GM18498 (cell line): ENCODE measurements around the gene ZGPAT.
A peak's percentile ranks its signal among the peaks of the same experiment; 100 is the strongest.
"Not testable (repeated sequence)": the region's sequence is repeated elsewhere in the genome, so short reads cannot be mapped to it uniquely, and the experiment has no call there.

Experiments used
- ATAC-seq: cut with Tn5 transposase; IDR thresholded peaks from one replicate; pipeline ENCODE4 v1.9.1; 2021; ENCODE audit warnings: mild to moderate bottlenecking, moderate library complexity; ENCODE audit not compliant: unreplicated experiment

The ZGPAT gene

DNA sequence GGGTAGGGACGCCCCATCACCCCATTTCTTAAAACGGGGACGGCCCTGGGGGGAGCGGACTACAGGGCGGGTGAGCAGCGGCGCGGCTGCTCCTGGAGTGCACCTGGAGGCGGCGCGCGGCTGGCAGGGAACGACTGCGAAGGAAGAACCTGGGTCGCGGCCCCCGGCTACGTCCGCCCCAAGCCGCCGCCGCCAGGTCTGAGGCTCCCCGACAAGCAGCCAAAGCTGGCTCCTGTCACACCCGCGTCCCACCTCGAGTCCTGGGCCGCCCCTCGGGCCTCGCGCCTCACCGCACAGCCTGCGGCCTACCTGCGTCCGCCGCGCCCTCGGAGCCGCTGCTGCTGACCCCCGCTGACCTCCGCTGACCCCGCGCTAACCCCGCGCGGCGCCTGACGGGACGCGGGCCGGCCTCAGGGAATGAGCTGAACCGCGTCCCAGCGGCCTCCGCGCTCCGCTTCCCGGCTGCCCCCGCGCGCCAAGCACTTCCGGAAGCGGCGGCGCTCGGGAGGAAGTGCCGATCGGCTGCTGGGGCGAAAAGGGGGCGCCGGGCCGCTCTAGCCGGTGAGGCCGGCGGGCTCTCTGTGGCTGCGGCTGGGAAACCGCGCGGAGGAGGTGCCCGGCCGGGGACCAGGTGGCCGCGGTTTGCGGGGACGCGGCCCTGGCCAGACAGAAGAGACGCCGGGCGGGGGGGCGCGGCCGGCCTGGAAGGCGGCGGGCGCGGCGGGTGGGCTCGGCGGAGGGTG, at the start of gene ZGPAT, which contains the start of gene ARFRP1:
ZGPAT (plus strand) TSS at position 482 of the 743 bp plus-strand sequence. CDS start 542 bp downstream, outside the sequence.
ARFRP1 (minus strand) TSS at position 419 of the 743 bp plus-strand sequence. CDS start 885 bp downstream, outside the sequence.
- ATAC-seq, result peak; percentile 74

DNA sequence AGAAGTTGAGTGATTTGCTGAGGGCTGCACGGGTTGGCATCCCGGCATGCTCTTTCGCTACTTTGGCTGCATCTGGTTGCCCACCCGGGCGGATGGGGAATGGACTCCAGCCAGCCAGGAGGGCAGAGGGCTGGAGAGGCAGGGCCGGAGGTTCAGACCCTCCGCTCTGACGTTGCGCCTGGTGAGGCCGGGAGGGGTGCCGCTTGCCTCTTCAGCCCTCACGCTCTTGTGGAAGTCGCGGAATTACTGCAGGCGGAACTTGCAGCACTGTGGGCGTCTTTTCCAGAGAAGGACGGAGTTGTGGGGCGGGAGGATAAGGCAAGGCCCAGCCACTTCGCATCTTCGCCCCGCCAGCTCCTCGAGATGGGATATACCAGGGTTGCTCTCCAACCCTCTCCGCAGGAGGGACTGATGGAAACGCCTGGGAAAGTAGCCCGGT, 49.1 kb upstream of the ZGPAT start:
- ATAC-seq, result peak; percentile 13

DNA sequence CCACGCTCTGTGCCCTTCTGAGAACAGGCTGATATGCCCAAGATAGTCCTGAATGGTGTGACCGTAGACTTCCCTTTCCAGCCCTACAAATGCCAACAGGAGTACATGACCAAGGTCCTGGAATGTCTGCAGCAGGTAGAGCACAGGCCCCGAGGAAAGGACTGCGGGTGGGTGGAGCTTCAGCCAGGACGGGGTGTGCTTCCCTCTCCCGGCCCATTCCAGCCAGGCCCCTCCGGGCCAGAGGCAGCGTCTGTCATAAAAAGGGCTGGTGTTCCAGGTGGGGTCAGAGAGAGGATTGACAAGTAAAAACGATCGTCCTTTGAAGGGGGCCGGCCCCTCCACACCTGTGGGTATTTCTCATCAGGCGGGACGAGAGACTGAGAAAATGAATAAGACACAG, 48.5 kb upstream of the ZGPAT start:
- ATAC-seq, result no peak

DNA sequence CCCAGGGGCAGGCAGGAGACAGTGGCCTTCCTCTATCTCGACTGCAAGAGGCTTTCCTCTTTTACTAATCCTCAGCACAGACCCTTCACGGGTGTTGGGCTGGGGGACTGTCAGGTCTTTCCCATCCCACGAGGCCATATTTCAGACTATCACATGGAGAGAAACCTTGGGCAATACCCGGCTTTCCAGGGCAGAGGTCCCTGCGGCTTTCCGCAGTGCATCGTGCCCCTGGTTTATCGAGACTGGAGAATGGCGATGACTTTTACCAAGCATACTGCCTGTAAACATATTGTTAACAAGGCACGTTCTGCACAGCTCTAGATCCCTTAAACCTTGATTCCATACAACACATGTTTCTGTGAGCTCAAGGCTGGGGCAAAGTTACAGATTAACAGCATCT, 47.7 kb upstream of the ZGPAT start:
- not testable (repeated sequence) for ATAC-seq

GRCh38 chr20:63660622-63661021, 47.2 kb upstream of the ZGPAT start:
- ATAC-seq, result no peak

DNA sequence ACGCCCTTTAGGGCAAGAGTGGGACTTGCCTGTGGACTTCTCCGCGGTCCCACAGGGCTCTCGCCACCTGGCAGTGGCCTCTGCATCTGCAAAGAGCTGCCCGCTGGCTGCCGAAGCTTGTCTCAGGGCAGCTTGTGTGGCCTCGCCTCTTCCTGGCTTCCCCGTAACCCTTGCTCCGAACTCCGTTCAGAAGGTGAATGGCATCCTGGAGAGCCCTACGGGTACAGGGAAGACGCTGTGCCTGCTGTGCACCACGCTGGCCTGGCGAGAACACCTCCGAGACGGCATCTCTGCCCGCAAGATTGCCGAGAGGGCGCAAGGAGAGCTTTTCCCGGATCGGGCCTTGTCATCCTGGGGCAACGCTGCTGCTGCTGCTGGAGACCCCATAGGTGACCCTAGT, 46.7 kb upstream of the ZGPAT start:
- no peak for ATAC-seq

DNA sequence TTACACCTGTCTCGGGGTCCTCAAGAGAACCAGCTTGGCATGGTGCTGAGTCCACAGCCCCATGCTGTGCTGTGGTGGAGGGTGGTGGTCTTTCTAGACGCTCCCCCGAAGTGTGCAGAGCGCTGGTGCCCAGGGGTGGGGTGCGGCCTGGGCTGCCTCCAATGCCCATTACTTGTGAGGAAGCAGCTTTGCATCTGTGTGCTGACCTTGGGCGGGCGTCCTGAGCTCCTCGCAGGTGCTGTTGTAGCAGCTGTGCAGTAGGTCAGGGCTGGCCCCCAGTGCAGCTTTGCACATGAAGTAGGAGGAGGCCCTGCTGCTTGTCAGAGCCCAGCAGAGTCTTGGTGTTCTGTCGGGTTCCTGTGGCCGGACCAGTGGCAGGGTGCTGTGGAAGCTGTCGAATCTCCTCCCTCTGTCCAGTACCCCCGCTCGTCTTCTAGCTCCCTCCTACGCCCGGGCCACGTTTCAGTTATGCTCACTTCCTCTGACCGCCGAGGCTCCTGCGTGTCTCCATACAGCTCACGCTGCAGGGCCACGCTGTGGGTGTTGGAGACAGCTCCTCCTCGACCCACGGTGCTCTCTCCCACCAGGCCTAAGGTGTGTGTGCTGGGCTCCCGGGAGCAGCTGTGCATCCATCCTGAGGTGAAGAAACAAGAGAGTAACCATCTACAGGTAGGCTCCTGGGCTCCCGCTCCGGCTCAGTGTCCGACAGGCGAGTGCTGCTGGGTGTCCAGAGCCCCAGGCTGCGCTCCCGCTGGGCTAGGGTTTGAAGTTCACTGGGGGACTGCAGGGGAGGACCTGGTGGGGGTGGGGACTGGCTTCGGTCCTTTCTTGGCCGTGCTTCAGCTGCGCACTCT, 45.7 kb upstream of the ZGPAT start:
- no peak for ATAC-seq

- no peak for ATAC-seq
Measured at GRCh38 chr20:63662813-63663189, 45.0 kb upstream of the ZGPAT start.

DNA sequence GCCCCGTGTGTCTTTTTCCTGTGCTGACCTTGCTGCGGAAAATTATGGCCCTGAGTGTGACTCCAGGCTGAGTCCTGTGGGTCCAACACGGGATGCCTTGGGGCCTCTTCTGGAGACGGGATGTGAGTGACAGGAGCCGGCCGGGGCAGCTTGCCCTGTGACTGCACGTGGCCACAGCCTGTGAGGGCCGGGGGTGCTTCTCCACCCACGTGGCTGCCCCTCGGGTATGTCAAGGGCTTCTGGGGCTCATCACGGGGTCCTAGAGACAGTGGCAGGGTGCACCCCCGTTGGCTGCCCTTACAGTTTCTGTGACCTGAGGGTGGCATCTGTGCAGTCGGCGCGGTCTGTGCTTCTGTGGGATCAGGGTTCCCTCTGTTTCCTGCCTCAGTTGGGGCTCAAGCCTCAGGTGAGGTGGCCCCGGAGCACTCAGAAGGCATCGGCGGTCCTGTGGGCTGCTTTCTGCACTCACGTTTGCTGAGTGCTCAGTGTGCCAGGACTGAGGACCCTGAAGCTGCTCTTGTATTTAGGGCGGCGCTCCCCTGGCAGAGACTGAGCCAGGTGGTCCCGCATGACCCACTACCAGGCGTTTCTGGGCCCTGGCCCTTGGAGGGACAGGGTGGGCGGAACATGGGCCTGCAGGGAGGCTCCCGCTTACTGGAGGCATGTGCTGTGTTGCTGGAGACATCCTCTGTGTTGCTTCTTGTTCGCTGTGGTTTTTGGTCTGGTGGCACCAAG, 44.3 kb upstream of the ZGPAT start:
- no peak for ATAC-seq

DNA sequence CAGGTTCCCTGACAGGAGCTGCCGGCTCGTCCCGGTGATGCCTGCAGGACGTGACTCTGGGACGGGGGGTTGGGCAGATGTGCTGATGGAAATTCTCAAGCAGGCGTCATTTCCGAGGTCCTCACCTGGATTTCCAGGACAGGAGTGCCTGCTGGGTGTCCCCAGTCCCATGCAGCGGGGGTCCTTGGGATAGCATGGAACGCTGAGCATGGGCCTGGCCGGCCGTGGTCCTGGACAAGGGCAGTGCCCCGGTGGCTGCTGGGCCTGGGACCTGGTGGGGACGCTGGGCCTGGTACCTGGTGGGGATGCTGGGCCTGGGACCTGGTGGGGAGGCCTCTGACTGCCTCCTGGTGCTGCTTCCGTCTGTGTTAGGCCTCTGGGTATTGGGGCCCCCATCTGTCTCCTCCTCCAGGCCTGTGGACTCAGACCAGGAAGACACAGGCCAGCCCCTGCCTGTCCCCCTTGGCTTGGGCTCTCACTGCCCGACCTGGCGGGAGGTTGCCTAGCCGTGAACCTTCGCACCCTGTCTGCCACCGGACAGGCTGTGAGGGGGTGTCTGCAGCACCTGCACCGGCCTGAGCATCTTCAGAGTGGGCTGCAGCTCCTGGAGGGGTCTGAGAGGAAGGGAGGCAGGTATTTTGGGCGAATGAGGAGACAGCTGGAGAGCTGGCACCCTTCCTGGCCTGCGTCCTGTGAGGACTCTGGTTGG, 43.5 kb upstream of the ZGPAT start:
- no peak for ATAC-seq

DNA sequence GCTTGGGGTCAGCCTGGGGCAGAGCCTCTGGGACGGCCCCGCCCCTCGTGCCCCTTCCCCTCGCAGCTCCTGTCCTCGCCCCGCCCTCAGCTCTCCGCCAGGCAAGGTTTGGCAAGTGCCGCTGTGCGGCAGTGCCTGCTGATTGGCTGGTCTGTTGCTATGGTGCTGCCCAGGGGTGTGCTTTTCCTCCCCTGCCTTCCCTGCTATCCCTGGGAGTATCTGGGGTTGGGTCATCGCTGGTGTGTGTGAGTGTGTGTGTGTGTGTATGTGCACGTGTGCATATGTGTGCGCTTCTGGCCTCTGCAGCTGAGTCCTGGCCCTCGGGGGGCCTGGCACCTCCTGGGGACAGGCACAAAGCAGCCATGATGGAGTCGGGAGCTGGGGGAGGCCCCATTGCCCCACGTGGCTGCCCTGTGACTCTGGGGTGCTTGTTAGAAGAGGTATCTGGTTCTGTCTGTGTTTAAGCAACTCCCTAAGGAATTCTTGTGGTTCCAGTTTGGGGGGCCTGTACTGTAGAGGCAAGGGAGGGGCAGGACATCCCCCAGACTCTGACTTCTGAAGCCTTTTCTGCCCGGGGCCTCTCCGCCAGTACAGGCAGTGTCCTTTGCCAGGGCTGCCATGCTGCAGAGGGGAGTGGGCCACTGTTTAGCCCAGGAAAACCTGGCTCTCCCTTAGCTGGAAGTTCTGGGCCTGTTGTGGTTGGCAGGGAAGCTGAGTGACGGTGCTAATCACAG, 42.8 kb upstream of the ZGPAT start:
- no peak for ATAC-seq

DNA sequence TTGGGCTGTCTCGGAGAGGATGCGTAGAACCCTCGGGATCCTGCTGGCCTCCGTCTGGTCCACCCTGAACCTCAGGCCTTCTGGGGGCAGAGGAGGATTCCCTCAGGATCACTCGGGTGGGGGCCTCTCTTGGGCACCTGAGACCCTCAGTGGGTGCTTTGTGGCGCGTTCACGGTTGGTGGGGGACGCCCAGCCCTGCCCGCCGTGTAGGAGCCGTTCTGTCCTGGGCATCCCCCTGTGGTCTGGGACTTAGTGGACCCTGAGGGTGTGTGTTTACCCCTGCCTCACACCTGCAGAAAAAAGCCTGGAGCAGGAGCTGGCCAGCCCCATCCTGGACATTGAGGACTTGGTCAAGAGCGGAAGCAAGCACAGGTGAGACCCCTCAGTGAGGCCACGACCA, 42.1 kb upstream of the ZGPAT start:
- no peak for ATAC-seq

- no peak for ATAC-seq
Measured at GRCh38 chr20:63667858-63668257, 40.0 kb upstream of the ZGPAT start.

- no peak for ATAC-seq
Measured at GRCh38 chr20:63668351-63668750, 39.5 kb upstream of the ZGPAT start.

- not testable (repeated sequence) for ATAC-seq
Measured at GRCh38 chr20:63671695-63672094, 36.1 kb upstream of the ZGPAT start.

- no peak for ATAC-seq
Measured at GRCh38 chr20:63672666-63673065, 35.2 kb upstream of the ZGPAT start.

DNA sequence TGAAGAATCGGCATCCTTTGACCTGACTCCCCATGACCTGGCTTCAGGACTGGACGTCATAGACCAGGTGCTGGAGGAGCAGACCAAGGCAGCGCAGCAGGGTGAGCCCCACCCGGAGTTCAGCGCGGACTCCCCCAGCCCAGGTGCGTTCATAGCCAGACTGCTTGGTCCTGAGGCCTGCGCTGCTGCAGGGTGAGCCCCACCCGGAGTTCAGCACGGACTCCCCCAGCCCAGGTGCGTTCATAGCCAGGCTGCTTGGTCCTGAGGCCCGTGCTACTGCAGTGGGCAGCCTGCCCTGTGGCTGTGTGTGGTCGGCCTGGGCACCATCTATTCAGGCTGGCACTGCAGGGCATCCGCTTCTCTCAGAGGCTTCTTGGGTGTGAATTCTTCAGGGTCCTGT, 33.9 kb upstream of the ZGPAT start:
- no peak for ATAC-seq

DNA sequence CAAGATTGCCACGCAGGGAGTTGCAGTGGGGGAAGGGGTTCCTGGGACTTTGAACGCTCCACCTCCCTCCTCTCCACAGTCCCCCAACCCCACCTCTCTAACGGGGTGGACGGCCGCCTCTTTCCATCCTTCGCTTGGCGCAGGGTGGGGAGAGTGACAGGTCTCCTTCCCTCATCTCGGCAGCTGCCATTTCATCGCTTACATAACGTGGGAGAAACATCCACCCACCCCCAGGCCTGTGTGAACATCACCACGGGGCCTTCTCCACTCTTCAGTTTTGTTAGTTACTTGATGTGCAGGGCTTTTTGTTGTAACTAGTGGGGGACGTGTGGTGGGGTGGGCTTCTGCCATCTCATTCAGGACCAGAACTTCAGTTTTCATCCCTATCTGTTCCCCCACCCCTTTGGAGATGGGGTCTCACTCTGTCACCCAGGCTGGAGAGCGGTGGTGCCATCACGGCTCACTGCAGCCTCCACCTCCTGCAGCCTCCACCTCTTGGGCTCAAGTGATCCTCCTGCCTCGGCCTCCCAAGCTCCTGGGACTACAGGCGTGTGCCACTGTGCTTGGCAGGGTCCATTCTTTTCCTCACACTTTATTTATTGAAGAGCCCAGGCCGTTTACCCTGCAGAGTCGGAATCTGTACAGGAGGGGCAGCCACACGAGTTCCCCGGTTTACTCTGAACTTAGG, 32.0 kb upstream of the ZGPAT start:
- no peak for ATAC-seq

GRCh38 chr20:63678071-63678470, 29.8 kb upstream of the ZGPAT start:
- no peak for ATAC-seq
